H1 (cell line): Measurements from ENCODE around the gene STAT4. TPM values are rescaled to one million over a fixed set of nuclear protein-coding genes. Genes with fewer than 3 reads are reported as not detected.

Experiments used
- CTCF ChIA-PET: fragments of 300-600 bp; sonication (Branson Sonifier 250); formaldehyde crosslinking; loops from one replicate; lab custom pipeline; 2021; ENCODE audit not compliant: partially characterized antibody; lab: Charles Lee
- POLR2A ChIA-PET: fragments of 300-600 bp; sonication (Branson Sonifier 250); formaldehyde crosslinking; loops from one replicate; lab custom pipeline; 2021; ENCODE audit warnings: inconsistent platforms; ENCODE audit not compliant: partially characterized antibody; lab: Charles Lee
- DNase-seq, 2 experiments: peaks; one replicate each; pipeline versions ENCODE4 v3.0.0 to v3.0.0-alpha.2; 2010 to 2022; ENCODE audit warnings: low spot score in 2 of 2, low read depth in 1 of 2, mixed read lengths in 1 of 2
- FAIRE-seq: peaks from 2 replicates; lab custom pipeline; 2011; peaks lifted over from hg19 to GRCh38; lab: Jason Lieb, UNC
- H2AFZ ChIP-seq: 2 replicates; pipeline ENCODE4 v1.8.1; 2012; ENCODE audit warnings: low read length, inconsistent platforms
- H2AK5ac ChIP-seq: 2 replicates; pipeline ENCODE4 v1.6.1; 2013; ENCODE audit warnings: low read depth, low read length
- H2BK120ac ChIP-seq: replicated peaks from 2 replicates; pipeline ENCODE3; 2013; ENCODE audit warnings: low read depth, low read length, inconsistent platforms
- H2BK12ac ChIP-seq: 2 replicates; pipeline ENCODE4 v1.6.1; 2013; ENCODE audit warnings: low read depth, low read length
- H2BK15ac ChIP-seq: 2 replicates; pipeline ENCODE4 v1.6.1; 2013; ENCODE audit warnings: low read length
- H2BK20ac ChIP-seq: 2 replicates; pipeline ENCODE4 v1.6.1; 2013; ENCODE audit warnings: low read length
- H2BK5ac ChIP-seq: 2 replicates; pipeline ENCODE4 v1.6.1; 2013; ENCODE audit warnings: low read depth, low read length
- H3K14ac ChIP-seq: 2 replicates; pipeline ENCODE4 v1.6.1; 2013; ENCODE audit warnings: inconsistent platforms; ENCODE audit not compliant: insufficient read length
- H3K18ac ChIP-seq: 2 replicates; pipeline ENCODE4 v1.6.1; 2013; ENCODE audit warnings: low read length; ENCODE audit errors: extremely low read depth
- H3K23ac ChIP-seq: 2 replicates; pipeline ENCODE4 v1.6.1; 2013; ENCODE audit warnings: inconsistent platforms; ENCODE audit not compliant: insufficient read length
- H3K23me2 ChIP-seq: 2 replicates; pipeline ENCODE4 v1.6.1; 2013; ENCODE audit warnings: low read depth, low read length
- H3K27ac ChIP-seq: 2 replicates; pipeline ENCODE4 v1.6.1; 2011; ENCODE audit warnings: low read depth, low read length, inconsistent platforms
- H3K27me3 ChIP-seq, 4 experiments: replicated peaks in 1 of 4; 1 replicate in 1 of 4; 2 replicates in 3 of 4; pipeline versions ENCODE4 v1.6.1 to v1.8.1; 2011 to 2013; ENCODE audit warnings: low read length in 3 of 4, mild to moderate bottlenecking in 3 of 4, inconsistent platforms in 2 of 4, mixed read lengths in 2 of 4, moderate library complexity in 1 of 4; ENCODE audit not compliant: control insufficient read depth in 3 of 4, insufficient read depth in 3 of 4; ENCODE audit errors: extremely low read depth in 1 of 4
- H3K36me3 ChIP-seq, 4 experiments: 2 replicates each; pipeline versions ENCODE4 v1.6.1 to v1.8.1; 2011 to 2013; ENCODE audit warnings: mild to moderate bottlenecking in 4 of 4, low read length in 3 of 4, moderate library complexity in 2 of 4, control low read depth in 1 of 4, inconsistent platforms in 1 of 4; ENCODE audit not compliant: insufficient read depth in 4 of 4, control insufficient read depth in 2 of 4
- H3K4ac ChIP-seq: replicated peaks from 2 replicates; pipeline ENCODE3; 2013; ENCODE audit warnings: low read length, low read depth, mixed read lengths, inconsistent platforms; ENCODE audit not compliant: insufficient read length
- H3K4me1 ChIP-seq, 4 experiments: replicated peaks in 1 of 4; 1 replicate in 1 of 4; 2 replicates in 3 of 4; pipeline versions ENCODE4 v1.6.1 to v1.8.1; 2011 to 2013; ENCODE audit warnings: low read length in 3 of 4, inconsistent platforms in 2 of 4, mixed read lengths in 1 of 4; ENCODE audit not compliant: insufficient read depth in 4 of 4, control insufficient read depth in 3 of 4
- H3K4me2 ChIP-seq, 2 experiments: 2 replicates each; pipeline versions ENCODE4 v1.6.1 to v1.8.1; 2011 to 2013; ENCODE audit warnings: low read depth in 2 of 2, low read length in 2 of 2, control low read depth in 1 of 2, inconsistent platforms in 1 of 2, mild to moderate bottlenecking in 1 of 2; ENCODE audit not compliant: insufficient read depth in 1 of 2
- H3K4me3 ChIP-seq, 4 experiments: fragments of 200-600, 300-600 bp in 1 of 4; sonication (generic), shearing (Covaris generic), sonication (Bioruptor Twin) in 1 of 4; 2 replicates each; pipeline versions ENCODE4 v1.5.1 to v1.8.1; 2011 to 2016; ENCODE audit warnings: low read length in 4 of 4, low read depth in 3 of 4, control low read depth in 2 of 4, inconsistent platforms in 2 of 4, mild to moderate bottlenecking in 2 of 4, mixed read lengths in 1 of 4, moderate library complexity in 1 of 4; ENCODE audit not compliant: insufficient read depth in 2 of 4; ENCODE audit errors: extremely low read depth in 1 of 4
- H3K56ac ChIP-seq: replicated peaks from 2 replicates; pipeline ENCODE3; 2013; ENCODE audit warnings: low read depth, mild to moderate bottlenecking, mixed read lengths, low read length, inconsistent platforms; ENCODE audit not compliant: insufficient read length
- H3K79me1 ChIP-seq: 2 replicates; pipeline ENCODE4 v1.6.1; 2013; ENCODE audit warnings: low read depth, low read length, control low read depth
- H3K79me2 ChIP-seq, 2 experiments: 2 replicates each; pipeline versions ENCODE4 v1.6.1 to v1.8.1; 2012 to 2013; ENCODE audit warnings: low read length in 2 of 2, mild to moderate bottlenecking in 2 of 2, inconsistent platforms in 1 of 2; ENCODE audit not compliant: insufficient read depth in 2 of 2, control insufficient read depth in 1 of 2
- H3K9ac ChIP-seq, 4 experiments: replicated peaks in 1 of 4; 1 replicate in 1 of 4; 2 replicates in 3 of 4; pipeline versions ENCODE4 v1.6.1 to v1.8.1; 2011 to 2013; ENCODE audit warnings: low read depth in 3 of 4, low read length in 3 of 4, control low read depth in 2 of 4, mild to moderate bottlenecking in 2 of 4, moderate library complexity in 2 of 4, inconsistent platforms in 1 of 4; ENCODE audit errors: extremely low read depth in 1 of 4
- H3K9me3 ChIP-seq, 2 experiments: 2 replicates each; pipeline versions ENCODE4 v1.6.1 to v1.8.1; 2012 to 2013; ENCODE audit warnings: mild to moderate bottlenecking in 2 of 2, moderate library complexity in 2 of 2, control low read depth in 1 of 2, inconsistent platforms in 1 of 2, low read depth in 1 of 2, low read length in 1 of 2, mixed read lengths in 1 of 2; ENCODE audit not compliant: insufficient read depth in 2 of 2
- H4K20me1 ChIP-seq, 2 experiments: replicated peaks in 1 of 2; 2 replicates each; pipeline versions ENCODE3 to v1.8.1; 2011 to 2013; ENCODE audit warnings: inconsistent platforms in 2 of 2, low read length in 2 of 2, mild to moderate bottlenecking in 1 of 2; ENCODE audit not compliant: insufficient read depth in 2 of 2, control insufficient read depth in 1 of 2
- H4K5ac ChIP-seq: 2 replicates; pipeline ENCODE4 v1.6.1; 2013; ENCODE audit warnings: low read length, low read depth, mixed read lengths, inconsistent platforms; ENCODE audit not compliant: insufficient read length
- H4K8ac ChIP-seq: 2 replicates; pipeline ENCODE4 v1.8.0; 2013; ENCODE audit warnings: mild to moderate bottlenecking, moderate library complexity, low read length, inconsistent platforms; ENCODE audit not compliant: insufficient read depth; ENCODE audit errors: extremely low read depth
- H4K91ac ChIP-seq: replicated peaks from 2 replicates; pipeline ENCODE3; 2013; ENCODE audit warnings: low read length, mixed read lengths, inconsistent platforms; ENCODE audit not compliant: insufficient read length
- ASH2L ChIP-seq: fragments of 200-600, 300-600 bp; sonication (generic); IDR thresholded peaks from one replicate; pipeline ENCODE4 v1.7.1; 2017; ENCODE audit warnings: low read length
- CHD2 ChIP-seq: IDR thresholded peaks from 2 replicates; pipeline ENCODE4 v1.6.1; 2012; ENCODE audit warnings: low read length, improper control_type of control experiment
- EGR1 ChIP-seq: IDR thresholded peaks from 2 replicates; pipeline ENCODE4 v1.6.1; 2011; ENCODE audit warnings: low read depth, low read length, borderline replicate concordance
- JUND ChIP-seq: IDR thresholded peaks from 2 replicates; pipeline ENCODE4 v1.6.1; 2011; ENCODE audit warnings: mild to moderate bottlenecking, improper control_type of control experiment, low read length
- KDM5A ChIP-seq: fragments of 200-600 bp; IDR thresholded peaks from 2 replicates; pipeline ENCODE4 v1.7.1; 2012; ENCODE audit warnings: mild to moderate bottlenecking, low read length, inconsistent platforms, mixed read lengths
- NRF1 ChIP-seq: IDR thresholded peaks from 2 replicates; pipeline ENCODE4 v1.6.1; 2011; ENCODE audit warnings: mild to moderate bottlenecking, low read depth, low read length, improper control_type of control experiment
- PHF8 ChIP-seq: fragments of 200-600 bp; sonication (generic); conservative IDR thresholded peaks from 2 replicates; pipeline ENCODE4 v1.7.1; 2012; ENCODE audit warnings: low read depth, mild to moderate bottlenecking, inconsistent platforms, low read length, moderate library complexity
- POLR2AphosphoS5 ChIP-seq: IDR thresholded peaks from 2 replicates; pipeline ENCODE4 v1.6.1; 2011; ENCODE audit warnings: low read depth, low read length
- RAD21 ChIP-seq, 2 experiments: IDR thresholded peaks in 1 of 2; conservative IDR thresholded peaks in 1 of 2; 2 replicates each; pipeline ENCODE4 v1.6.1; 2011; ENCODE audit warnings: low read depth in 2 of 2, low read length in 2 of 2, improper control_type of control experiment in 1 of 2, inconsistent platforms in 1 of 2, mild to moderate bottlenecking in 1 of 2, moderate library complexity in 1 of 2
- RNF2 ChIP-seq: fragments of 200-900, 300-1000 bp; sonication (generic); IDR thresholded peaks from 2 replicates; pipeline ENCODE4 v1.7.1; 2016; ENCODE audit warnings: borderline replicate concordance, low read depth, mild to moderate bottlenecking, antibody characterized with exemption, low read length; ENCODE audit not compliant: poor library complexity, severe bottlenecking; ENCODE audit errors: missing control alignments
- RXRA ChIP-seq: IDR thresholded peaks from 2 replicates; pipeline ENCODE4 v1.6.1; 2011; ENCODE audit warnings: low read depth, mild to moderate bottlenecking, low read length, moderate library complexity; ENCODE audit not compliant: insufficient read depth
- TBP ChIP-seq: IDR thresholded peaks from 2 replicates; pipeline ENCODE4 v1.6.1; 2011; ENCODE audit warnings: low read depth, low read length, improper control_type of control experiment
- USF2 ChIP-seq: IDR thresholded peaks from 2 replicates; pipeline ENCODE4 v1.6.1; 2011; ENCODE audit warnings: low read length, improper control_type of control experiment
- WGBS, 2 experiments: shearing (Covaris generic) in 1 of 2; methylation state at CpG; one replicate each; pipeline versions ENCODE4 v1.1.6 to v1.1.7; 2013 to 2015; ENCODE audit warnings: low lambda C conversion rate in 2 of 2, mixed read lengths in 2 of 2, inconsistent platforms in 1 of 2, low coverage in 1 of 2, missing lambda C conversion rate in 1 of 2; ENCODE audit not compliant: insufficient replicate concordance in 2 of 2, insufficient coverage in 1 of 2, insufficient read length in 1 of 2; ENCODE audit errors: extremely low coverage in 1 of 2, missing lambda C conversion rate in 1 of 2; 5-methylcytosine and 5-hydroxymethylcytosine counted together
- polyA plus RNA-seq, 7 experiments: library from polyadenylated mRNA; depleted of rRNA in 3 of 7; stranded (reverse) in 5 of 7; unstranded in 2 of 7; fragments of >200 nt in 5 of 7; fragments of 200-250 nt in 2 of 7; gene quantifications; 1 replicate in 5 of 7; 2 replicates in 1 of 7; 4 replicates in 1 of 7; pipeline versions ENCODE4 v1.2.1 to v1.2.3, GENCODE V29; 2011 to 2013; ENCODE audit warnings: missing spikeins in 2 of 7, mixed read lengths in 2 of 7
- total RNA-seq: library from RNA; stranded (reverse); fragmentation: NEBNext Ultra II Directional; extraction: Animal tissue kit (Norgen Biotek cat#: 25700); gene quantifications from 2 replicates; pipeline ENCODE4 v1.2.1, GENCODE V29; 2021

The STAT4 gene
- total and polyA plus RNA-seq, 2 of the 8 experiments (the other 6 are each of a cell fraction or from before 2014, with no cell fraction given) = 0.36 to 0.63 TPM

- Histone ChIP-seq H2BK12ac (no peak overlapping the region), H2AK5ac (no peak overlapping the region), H3K14ac (no peak overlapping the region), H2BK5ac (no peak overlapping the region), H2AFZ (no peak overlapping the region), H3K79me2 (no peaks in the 10 kb centered on the region), H3K23me2 (no peaks in the 10 kb centered on the region), H3K79me1 (no peaks in the 10 kb centered on the region), H3K18ac (no peak overlapping the region), H3K27ac (no peak overlapping the region), H3K56ac (no peak overlapping the region), H3K4me2 (no peak overlapping the region), H3K4me3 (no peak overlapping the region), H4K8ac (no peak overlapping the region), H4K20me1 (no peaks in the 10 kb centered on the region), H4K91ac (no peak overlapping the region), H4K5ac (no peak overlapping the region), H3K9ac (no peak overlapping the region), H3K4me1 (peaks cover 0 to 3% (median 0%) of the 10 kb centered on the region in 4 experiments; a peak in 1 of 7 replicates), H2BK20ac (no peak overlapping the region), H2BK120ac (no peak overlapping the region), H3K4ac (no peak overlapping the region), H3K36me3 (no peaks in the 10 kb centered on the region), H2BK15ac (no peak overlapping the region), H3K23ac (no peak overlapping the region), H3K9me3 (no peaks in the 10 kb centered on the region), H3K27me3 (no peaks in the 10 kb centered on the region)
- FAIRE-seq (no peak), DNase-seq (no peak)
- CTCF ChIA-PET = interaction anchor here (0.6 to 3.5 kb wide), 6 partner anchors 12 to 329 kb away, joined by 3 to 14 read pairs (median 5); no protein-coding TSS in a partner anchor
- 81% methylated on average over 2 of the region's 2 CpGs; no CpG with 5 or more reads in 1 of the 2 experiments for WGBS, 2 experiments
- POLR2A ChIA-PET = no interaction called here
- TF ChIP-seq TBP (no peak), ASH2L (no peak), JUND (no peak), RXRA (no peak), RNF2 (no peak), NRF1 (no peak), PHF8 (no peak), CHD2 (no peak), EGR1 (no peak), RAD21 (IDR thresholded peaks at IDR 0.05 in 1 of 2, conservative IDR thresholded peaks at IDR 0.05 in 1 of 2; ENCODE audit: low read depth in 2 of 2, low read length in 2 of 2) (no peak), POLR2AphosphoS5 (no peak), KDM5A (no peak), USF2 (no peak)
These were observed 20.5 kb upstream of the STAT4 start for GRCh38 chr2:191171286-191171685.
